ENCODE data around the gene OSBP.

Gene OSBP

DNA sequence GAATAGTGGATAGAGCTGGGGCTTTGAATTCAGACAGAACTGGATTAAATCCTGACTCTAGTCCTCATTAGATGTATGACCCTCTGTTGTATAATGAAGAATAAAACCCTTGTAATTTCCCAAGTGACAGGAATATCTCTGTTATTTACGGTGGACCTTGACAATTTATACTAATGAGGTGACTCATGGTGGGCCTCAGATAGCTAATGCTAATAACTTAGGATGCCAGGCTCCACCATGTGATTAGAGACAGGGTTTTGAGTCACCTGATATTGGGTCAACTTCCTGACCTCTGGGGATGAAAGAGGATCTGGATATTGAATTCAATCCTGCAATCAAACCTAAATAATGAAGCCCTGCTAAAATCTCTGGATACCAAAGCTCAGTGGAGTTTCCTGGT is 33.6 kb downstream of the OSBP start:
- no peaks in the 10 kb centered on the region for H3K27me3 Mint-ChIP-seq
- H3K4me1 Mint-ChIP-seq (ENCODE audit: low read depth): peaks cover 17% of the 10 kb centered on the region
- intact Hi-C loops (cut with micrococcal nuclease): no loop called here
- no peak overlapping the region for H3K27ac Mint-ChIP-seq
- no peak overlapping the region for H3K4me3 Mint-ChIP-seq
- H3K36me3 Mint-ChIP-seq (ENCODE audit: low read depth): peaks cover 84% of the 10 kb centered on the region
- H3K9me3 Mint-ChIP-seq: peaks cover 9% of the 10 kb centered on the region

DNA sequence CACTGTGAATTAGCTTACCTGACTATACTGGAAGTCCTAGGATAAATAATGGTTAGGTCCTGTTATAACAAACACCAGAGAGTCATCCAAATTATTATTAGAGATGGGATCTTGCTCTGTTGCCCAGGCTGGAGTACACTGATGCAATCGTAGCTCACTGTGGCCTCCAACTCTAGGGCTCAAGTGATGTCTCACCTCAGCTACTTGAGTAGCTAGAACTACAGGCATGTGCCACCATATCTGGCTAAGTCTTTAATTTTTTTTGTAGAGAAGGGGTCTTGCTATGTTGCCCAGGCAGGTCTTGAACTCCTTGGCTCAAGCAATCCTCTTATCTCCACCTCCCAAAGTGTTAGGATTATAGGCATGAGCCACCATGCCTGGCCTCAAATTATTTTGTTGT is 37.2 kb downstream of the OSBP start:
- Mint-ChIP-seq H3K27ac (no peak overlapping the region), H3K9me3 (no peaks in the 10 kb centered on the region), H3K36me3 (ENCODE audit: low read depth) (peaks cover 83% of the 10 kb centered on the region), H3K27me3 (no peaks in the 10 kb centered on the region), H3K4me3 (no peak overlapping the region), H3K4me1 (ENCODE audit: low read depth) (peaks cover 17% of the 10 kb centered on the region)
- intact Hi-C loops (cut with micrococcal nuclease): no loop called here

GRCh38 chr11:59575505-59575904 is 40.1 kb downstream of the OSBP start:
- Mint-ChIP-seq H3K27ac (no peak overlapping the region), H3K4me1 (ENCODE audit: low read depth) (peaks cover 13% of the 10 kb centered on the region), H3K27me3 (no peaks in the 10 kb centered on the region), H3K9me3 (no peaks in the 10 kb centered on the region), H3K4me3 (no peak overlapping the region), H3K36me3 (ENCODE audit: low read depth) (peaks cover 67% of the 10 kb centered on the region)
- intact Hi-C loops (cut with micrococcal nuclease): no loop called here

- Mint-ChIP-seq H3K4me3 (no peak overlapping the region), H3K4me1 (ENCODE audit: low read depth) (peaks cover 8% of the 10 kb centered on the region), H3K9me3 (no peaks in the 10 kb centered on the region), H3K27ac (no peak overlapping the region), H3K36me3 (ENCODE audit: low read depth) (peaks cover 62% of the 10 kb centered on the region), H3K27me3 (no peaks in the 10 kb centered on the region)
- intact Hi-C loops (cut with micrococcal nuclease): loop anchor here (5.0 kb wide), 1 partner anchor 37 kb away; no protein-coding TSS in a partner anchor
Observed at GRCh38 chr11:59574932-59575502, 40.6 kb downstream of the OSBP start.

- Mint-ChIP-seq H3K9me3 (no peaks in the 10 kb centered on the region), H3K4me3 (no peak overlapping the region), H3K27me3 (no peaks in the 10 kb centered on the region), H3K4me1 (ENCODE audit: low read depth) (peaks cover 2% of the 10 kb centered on the region), H3K36me3 (ENCODE audit: low read depth) (peaks cover 57% of the 10 kb centered on the region), H3K27ac (no peak overlapping the region)
- intact Hi-C loops (cut with micrococcal nuclease): loop anchor here (5.0 kb wide), 1 partner anchor 38 kb away; no protein-coding TSS in a partner anchor
Observed at GRCh38 chr11:59574467-59574866, 41.1 kb downstream of the OSBP start.

- Mint-ChIP-seq H3K27ac (no peak overlapping the region), H3K27me3 (no peaks in the 10 kb centered on the region), H3K36me3 (ENCODE audit: low read depth) (peaks cover 44% of the 10 kb centered on the region), H3K4me1 (ENCODE audit: low read depth) (no peaks in the 10 kb centered on the region), H3K4me3 (no peak overlapping the region), H3K9me3 (no peaks in the 10 kb centered on the region)
- intact Hi-C loops (cut with micrococcal nuclease): loop anchor here (5.0 kb wide), 1 partner anchor 39 kb away; no protein-coding TSS in a partner anchor
Observed at GRCh38 chr11:59573216-59573615, 42.4 kb downstream of the OSBP start.

DNA sequence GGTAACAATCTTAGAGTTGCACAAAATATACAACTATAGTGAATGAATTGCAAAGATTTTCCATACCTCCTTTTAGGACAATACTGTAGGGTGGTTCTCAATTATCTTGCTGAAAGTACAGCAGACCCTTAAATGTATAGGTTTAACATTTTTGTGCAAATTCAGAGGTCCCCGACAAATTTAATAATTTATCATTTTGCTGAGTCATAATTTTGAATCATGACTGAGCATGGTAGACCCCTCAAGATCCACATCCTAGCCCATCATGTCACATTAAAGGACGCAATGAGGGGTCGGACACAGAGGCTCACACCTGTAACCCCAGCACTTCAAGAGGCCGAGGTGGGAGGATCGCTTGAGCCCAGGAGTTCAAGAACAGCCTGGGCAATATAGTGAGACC is 43.5 kb downstream of the OSBP start:
- H3K9me3 Mint-ChIP-seq: no peaks in the 10 kb centered on the region
- no peak overlapping the region for H3K4me3 Mint-ChIP-seq
- intact Hi-C loops (cut with micrococcal nuclease): loop anchor here (5.0 kb wide), 1 partner anchor 40 kb away; no protein-coding TSS in a partner anchor
- H3K4me1 Mint-ChIP-seq (ENCODE audit: low read depth): no peaks in the 10 kb centered on the region
- H3K27me3 Mint-ChIP-seq: no peaks in the 10 kb centered on the region
- no peak overlapping the region for H3K27ac Mint-ChIP-seq
- H3K36me3 Mint-ChIP-seq (ENCODE audit: low read depth): peaks cover 33% of the 10 kb centered on the region

GRCh38 chr11:59562292-59562691 is 53.3 kb downstream of the OSBP start:
- intact Hi-C loops (cut with micrococcal nuclease): loop anchor here (5.0 kb wide), 2 partner anchors 55 to 105 kb away; partner anchors contain the start of genes OSBP and PATL1
- no peak overlapping the region for H3K4me3 Mint-ChIP-seq
- peaks cover 12% of the 10 kb centered on the region for H3K27me3 Mint-ChIP-seq
- H3K27ac Mint-ChIP-seq: no peak overlapping the region
- H3K4me1 Mint-ChIP-seq (ENCODE audit: low read depth): peaks cover 44% of the 10 kb centered on the region
- H3K9me3 Mint-ChIP-seq: no peaks in the 10 kb centered on the region
- peaks cover 5% of the 10 kb centered on the region for H3K36me3 Mint-ChIP-seq (ENCODE audit: low read depth)

DNA sequence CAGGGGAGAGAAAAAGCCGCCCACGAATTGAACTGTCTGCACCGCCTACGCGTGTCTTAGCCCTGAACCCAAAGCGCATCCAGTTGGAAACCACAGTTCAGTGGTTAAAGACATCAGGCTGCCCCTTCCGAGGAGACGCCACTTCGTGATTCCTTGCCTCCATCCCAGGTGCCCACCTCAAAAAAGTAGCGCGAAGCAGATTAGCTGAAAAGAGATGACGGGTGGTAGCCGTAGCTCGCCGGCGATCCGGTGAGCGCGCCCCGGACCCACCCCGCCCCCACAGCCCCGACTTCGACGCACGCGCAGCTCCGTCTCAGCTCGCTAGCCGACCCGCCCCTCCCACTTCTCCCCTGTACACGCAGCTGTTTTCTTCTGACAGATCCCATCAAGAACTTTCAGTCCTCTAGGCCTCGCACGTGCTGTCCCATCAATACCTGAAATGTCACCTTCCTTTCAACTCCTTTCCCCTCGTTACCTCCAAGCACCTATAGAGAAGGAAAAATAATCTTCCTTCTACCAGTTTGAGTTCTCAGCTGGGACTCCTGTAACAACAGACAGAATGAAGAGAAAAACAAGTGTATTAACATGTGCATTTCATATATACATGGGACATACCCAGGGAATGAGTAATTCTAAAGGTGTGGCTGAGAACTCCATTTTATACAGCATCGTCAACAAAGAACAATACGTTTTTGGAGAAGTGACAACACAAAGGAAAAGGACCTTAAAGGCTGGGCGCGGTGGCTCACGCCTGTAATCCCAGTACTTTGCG is 54.7 kb downstream of the OSBP start:
- peaks cover 23% of the 10 kb centered on the region for H3K27me3 Mint-ChIP-seq
- peaks cover 5% of the 10 kb centered on the region for H3K36me3 Mint-ChIP-seq (ENCODE audit: low read depth)
- H3K27ac Mint-ChIP-seq: peak overlapping the region; percentile 64
- intact Hi-C loops (cut with micrococcal nuclease): loop anchor here (5.0 kb wide), 2 partner anchors 56 to 106 kb away; partner anchors contain the start of genes OSBP and PATL1
- H3K4me3 Mint-ChIP-seq: peak overlapping the region; percentile 77
- no peaks in the 10 kb centered on the region for H3K9me3 Mint-ChIP-seq
- peaks cover 51% of the 10 kb centered on the region for H3K4me1 Mint-ChIP-seq (ENCODE audit: low read depth)

DNA sequence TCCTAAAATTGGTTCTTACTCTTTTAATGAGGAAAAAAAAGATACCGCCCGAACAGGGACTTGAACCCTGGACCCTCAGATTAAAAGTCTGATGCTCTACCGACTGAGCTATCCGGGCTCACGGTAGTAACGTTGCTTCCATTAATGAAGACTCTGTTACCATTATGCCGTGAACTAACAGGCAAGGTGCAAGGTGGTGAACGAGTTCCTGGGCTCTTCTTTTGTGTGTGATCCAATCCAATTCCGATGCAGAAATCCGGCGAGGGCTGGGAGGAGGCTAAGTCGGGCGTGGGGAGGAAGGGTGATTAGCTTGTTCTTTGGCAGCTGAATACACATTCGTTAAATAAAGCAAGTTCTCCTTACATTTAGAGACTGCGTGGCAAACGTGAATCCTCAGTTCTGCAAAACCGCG is 55.3 kb downstream of the OSBP start:
- intact Hi-C loops (cut with micrococcal nuclease): loop anchor here (5.0 kb wide), 2 partner anchors 57 to 107 kb away; partner anchors contain the start of genes OSBP and PATL1
- Mint-ChIP-seq H3K4me3 (peak overlapping the region; percentile 77), H3K9me3 (no peaks in the 10 kb centered on the region), H3K27me3 (peaks cover 27% of the 10 kb centered on the region), H3K27ac (peak overlapping the region; percentile 64), H3K4me1 (ENCODE audit: low read depth) (peaks cover 51% of the 10 kb centered on the region), H3K36me3 (ENCODE audit: low read depth) (peaks cover 5% of the 10 kb centered on the region)

DNA sequence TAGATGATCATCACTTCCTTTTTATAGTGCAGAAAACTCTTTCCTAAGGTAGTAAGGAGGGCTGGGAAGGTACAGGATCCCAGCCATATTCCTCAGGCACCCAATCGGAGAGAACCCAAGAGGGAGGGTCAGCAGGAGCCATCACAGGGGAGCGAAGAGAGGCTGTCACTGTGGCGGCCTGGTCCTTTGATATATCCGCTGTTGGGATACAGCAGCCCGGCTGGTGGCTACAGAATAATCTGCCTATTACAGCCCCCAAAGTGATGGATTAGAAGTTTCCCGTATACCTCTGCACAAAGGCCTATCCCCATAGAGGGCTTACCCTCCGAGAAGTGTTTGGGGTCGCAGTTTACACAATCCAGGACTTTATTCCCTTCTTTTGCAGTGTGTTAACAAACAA is 55.7 kb downstream of the OSBP start:
- Mint-ChIP-seq H3K36me3 (ENCODE audit: low read depth) (peaks cover 5% of the 10 kb centered on the region), H3K4me3 (no peak overlapping the region), H3K9me3 (no peaks in the 10 kb centered on the region), H3K27me3 (peaks cover 28% of the 10 kb centered on the region), H3K4me1 (ENCODE audit: low read depth) (peaks cover 51% of the 10 kb centered on the region), H3K27ac (peak overlapping the region; percentile 64)
- intact Hi-C loops (cut with micrococcal nuclease): loop anchor here (5.0 kb wide), 2 partner anchors 57 to 107 kb away; partner anchors contain the start of genes OSBP and PATL1

GRCh38 chr11:59558270-59558643 is 57.3 kb downstream of the OSBP start:
- Mint-ChIP-seq H3K9me3 (no peaks in the 10 kb centered on the region), H3K4me1 (ENCODE audit: low read depth) (peaks cover 51% of the 10 kb centered on the region), H3K36me3 (ENCODE audit: low read depth) (peaks cover 5% of the 10 kb centered on the region), H3K27ac (peak overlapping the region; percentile 27), H3K27me3 (peaks cover 43% of the 10 kb centered on the region), H3K4me3 (no peak overlapping the region)
- intact Hi-C loops (cut with micrococcal nuclease): no loop called here

- Mint-ChIP-seq H3K4me1 (ENCODE audit: low read depth) (peaks cover 51% of the 10 kb centered on the region), H3K27ac (peak overlapping the region; percentile 27), H3K36me3 (ENCODE audit: low read depth) (peaks cover 5% of the 10 kb centered on the region), H3K4me3 (peak overlapping the region; percentile 33), H3K27me3 (peaks cover 48% of the 10 kb centered on the region), H3K9me3 (no peaks in the 10 kb centered on the region)
- intact Hi-C loops (cut with micrococcal nuclease): no loop called here
Observed at GRCh38 chr11:59556917-59557348, 58.6 kb downstream of the OSBP start.

Measured in dendritic cell treated with granulocyte-macrophage colony-stimulating factor and Interleukin-4, amounts not matched to agents 40 ng/mL and 50 ng/mL, for 4 days (primary cell).